Measurements from ENCODE around the gene KATNAL1.

Gene KATNAL1

DNA sequence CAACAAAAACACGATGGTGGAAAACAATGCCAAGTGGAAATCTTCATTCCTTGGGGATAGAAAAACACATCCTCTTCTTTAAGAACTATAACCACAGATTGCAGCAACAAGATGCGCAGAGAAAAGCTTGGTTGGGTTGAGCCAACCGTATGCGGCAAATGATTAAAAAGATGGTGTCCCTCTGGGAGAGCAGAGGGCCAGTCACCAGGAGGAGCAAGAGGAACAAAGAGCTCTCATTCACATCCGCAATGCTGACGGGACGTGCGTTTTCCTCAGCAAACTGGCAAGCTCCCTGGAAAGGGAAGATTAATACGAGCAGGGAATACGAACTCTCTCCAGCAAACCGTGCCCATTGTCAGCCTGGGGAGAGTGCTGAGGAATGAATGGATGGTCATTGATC is 141.6 kb downstream of the KATNAL1 start:
- TF ChIP-seq, protein P1, sequence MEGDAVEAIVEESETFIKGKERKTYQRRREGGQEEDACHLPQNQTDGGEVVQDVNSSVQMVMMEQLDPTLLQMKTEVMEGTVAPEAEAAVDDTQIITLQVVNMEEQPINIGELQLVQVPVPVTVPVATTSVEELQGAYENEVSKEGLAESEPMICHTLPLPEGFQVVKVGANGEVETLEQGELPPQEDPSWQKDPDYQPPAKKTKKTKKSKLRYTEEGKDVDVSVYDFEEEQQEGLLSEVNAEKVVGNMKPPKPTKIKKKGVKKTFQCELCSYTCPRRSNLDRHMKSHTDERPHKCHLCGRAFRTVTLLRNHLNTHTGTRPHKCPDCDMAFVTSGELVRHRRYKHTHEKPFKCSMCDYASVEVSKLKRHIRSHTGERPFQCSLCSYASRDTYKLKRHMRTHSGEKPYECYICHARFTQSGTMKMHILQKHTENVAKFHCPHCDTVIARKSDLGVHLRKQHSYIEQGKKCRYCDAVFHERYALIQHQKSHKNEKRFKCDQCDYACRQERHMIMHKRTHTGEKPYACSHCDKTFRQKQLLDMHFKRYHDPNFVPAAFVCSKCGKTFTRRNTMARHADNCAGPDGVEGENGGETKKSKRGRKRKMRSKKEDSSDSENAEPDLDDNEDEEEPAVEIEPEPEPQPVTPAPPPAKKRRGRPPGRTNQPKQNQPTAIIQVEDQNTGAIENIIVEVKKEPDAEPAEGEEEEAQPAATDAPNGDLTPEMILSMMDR (IDR thresholded peaks at IDR 0.05; ENCODE audit: extremely low read depth, missing control alignments), result no peak
- DNase-seq (ENCODE audit: low spot score), result no peak

DNA sequence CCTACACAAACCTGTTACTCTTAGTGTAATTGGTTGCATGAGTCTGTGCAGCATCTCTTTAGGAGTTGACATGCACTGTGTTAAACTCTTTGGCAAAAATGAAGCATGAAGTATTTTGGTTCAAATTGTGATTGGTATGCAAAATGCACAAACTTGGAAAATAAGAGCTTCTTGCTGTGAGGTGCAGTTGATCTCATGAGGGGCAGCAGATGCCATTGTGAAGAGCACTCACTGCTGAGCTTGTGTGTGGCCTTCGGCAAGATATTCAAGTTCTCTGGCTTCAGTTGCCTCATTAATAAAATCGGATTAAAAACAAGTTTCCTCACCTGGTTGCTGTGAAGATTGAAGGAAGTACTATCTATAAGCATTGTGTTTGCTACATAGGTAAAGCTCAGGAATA is 142.3 kb downstream of the KATNAL1 start:
- TF ChIP-seq, protein P1 (IDR thresholded peaks at IDR 0.05; ENCODE audit: extremely low read depth, missing control alignments), result no peak
- DNase-seq (ENCODE audit: low spot score), result no peak

DNA sequence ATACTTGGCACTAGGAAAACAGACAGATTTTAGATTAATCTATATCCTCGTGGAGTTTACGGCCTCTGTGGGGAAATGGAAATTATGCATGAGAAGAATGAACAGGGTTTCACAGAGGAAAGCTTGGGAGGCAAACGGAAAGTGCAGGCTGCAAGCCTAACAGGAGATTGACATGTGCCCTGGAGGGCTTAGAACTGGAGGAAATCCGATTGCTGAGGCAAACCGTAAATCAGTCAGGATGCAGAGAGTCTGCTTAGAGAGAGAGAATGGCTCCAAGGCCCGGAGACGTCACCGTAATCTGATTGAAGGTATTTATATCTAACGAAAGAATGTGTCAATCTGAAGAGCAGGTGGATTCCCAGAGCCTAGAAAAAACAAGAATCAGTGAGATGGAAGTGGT is 143.2 kb downstream of the KATNAL1 start:
- no peak for DNase-seq (ENCODE audit: low spot score)
- TF ChIP-seq, protein P1 (IDR thresholded peaks at IDR 0.05; ENCODE audit: extremely low read depth, missing control alignments), result no peak

- DNase-seq (ENCODE audit: low spot score), result no peak
- TF ChIP-seq, protein P1 (IDR thresholded peaks at IDR 0.05; ENCODE audit: extremely low read depth, missing control alignments), result no peak
These were observed 143.9 kb downstream of the KATNAL1 start for GRCh38 chr13:30163441-30163840.

DNA sequence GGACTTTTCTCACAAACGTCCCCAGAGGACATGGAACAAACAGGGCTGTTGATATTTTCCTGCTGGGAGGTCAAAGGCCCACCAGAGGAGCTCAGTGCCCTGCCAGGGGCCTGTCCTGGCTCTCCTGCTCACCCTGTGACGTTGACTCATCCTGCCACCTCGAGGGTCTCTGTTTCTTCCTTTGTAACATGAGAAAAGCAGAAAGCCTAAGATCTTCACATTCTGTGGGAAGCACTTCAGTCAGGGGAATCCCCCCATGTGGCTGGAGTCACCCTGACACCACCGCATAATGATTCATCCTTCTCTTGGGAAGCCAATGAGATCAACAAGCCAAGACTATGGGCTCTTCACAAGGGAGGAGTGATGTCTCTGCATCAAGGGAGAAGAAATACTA is 147.9 kb downstream of the KATNAL1 start:
- TF ChIP-seq, protein P1 (IDR thresholded peaks at IDR 0.05; ENCODE audit: extremely low read depth, missing control alignments), result no peak
- DNase-seq (ENCODE audit: low spot score), result peak; percentile 59

DNA sequence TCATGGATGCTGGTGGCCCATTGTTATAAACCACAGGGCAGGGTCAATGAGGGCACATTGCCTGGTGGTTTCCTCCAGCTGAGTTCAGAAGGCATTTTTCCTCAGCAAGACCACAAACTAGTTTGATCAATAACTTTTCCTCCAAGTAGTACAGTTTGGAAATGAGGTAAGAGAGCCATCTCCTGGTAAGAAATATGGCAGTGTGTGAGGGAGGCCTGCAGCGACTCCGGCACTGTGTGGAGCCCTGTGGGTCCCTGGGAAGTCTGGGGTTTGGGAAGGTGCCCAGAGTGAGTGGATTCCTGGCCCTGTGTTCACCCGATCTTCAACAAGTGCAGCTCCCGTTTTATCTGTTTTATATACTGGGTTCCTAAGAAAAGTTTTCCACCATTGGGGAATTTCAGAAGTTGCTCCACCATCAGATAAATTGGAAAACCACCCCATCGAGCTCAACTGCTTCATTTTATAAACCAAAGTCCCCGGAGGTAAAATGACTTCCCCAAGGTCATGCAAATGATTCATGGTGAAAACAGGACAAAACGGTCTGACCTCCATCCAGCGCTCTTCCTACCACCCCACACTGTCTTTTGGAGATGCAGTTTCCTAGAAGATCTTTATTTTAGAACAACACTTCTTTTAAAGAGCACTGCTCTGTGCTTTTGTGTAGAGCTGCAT is 148.4 kb downstream of the KATNAL1 start:
- no peak for DNase-seq (ENCODE audit: low spot score)
- TF ChIP-seq, protein P1 (IDR thresholded peaks at IDR 0.05; ENCODE audit: extremely low read depth, missing control alignments), result no peak

- TF ChIP-seq, protein P1 (IDR thresholded peaks at IDR 0.05; ENCODE audit: extremely low read depth, missing control alignments), result no peak
- peak; percentile 61 for DNase-seq (ENCODE audit: low spot score)
These were observed 149.7 kb downstream of the KATNAL1 start for GRCh38 chr13:30157616-30157993.
